Astrocyte of the hippocampus (primary cell): Measurements from ENCODE around the gene ADAM8.
A peak's percentile ranks its signal among the peaks of the same experiment; 100 is the strongest.
"Not testable (repeated sequence)": the region's sequence is repeated elsewhere in the genome, so short reads cannot be mapped to it uniquely, and the experiment has no call there.

ENCODE experiments used
- DNase-seq: peaks from one replicate; pipeline ENCODE4 v3.0.0; 2011; ENCODE audit warnings: low read depth, low spot score

Gene ADAM8

DNA sequence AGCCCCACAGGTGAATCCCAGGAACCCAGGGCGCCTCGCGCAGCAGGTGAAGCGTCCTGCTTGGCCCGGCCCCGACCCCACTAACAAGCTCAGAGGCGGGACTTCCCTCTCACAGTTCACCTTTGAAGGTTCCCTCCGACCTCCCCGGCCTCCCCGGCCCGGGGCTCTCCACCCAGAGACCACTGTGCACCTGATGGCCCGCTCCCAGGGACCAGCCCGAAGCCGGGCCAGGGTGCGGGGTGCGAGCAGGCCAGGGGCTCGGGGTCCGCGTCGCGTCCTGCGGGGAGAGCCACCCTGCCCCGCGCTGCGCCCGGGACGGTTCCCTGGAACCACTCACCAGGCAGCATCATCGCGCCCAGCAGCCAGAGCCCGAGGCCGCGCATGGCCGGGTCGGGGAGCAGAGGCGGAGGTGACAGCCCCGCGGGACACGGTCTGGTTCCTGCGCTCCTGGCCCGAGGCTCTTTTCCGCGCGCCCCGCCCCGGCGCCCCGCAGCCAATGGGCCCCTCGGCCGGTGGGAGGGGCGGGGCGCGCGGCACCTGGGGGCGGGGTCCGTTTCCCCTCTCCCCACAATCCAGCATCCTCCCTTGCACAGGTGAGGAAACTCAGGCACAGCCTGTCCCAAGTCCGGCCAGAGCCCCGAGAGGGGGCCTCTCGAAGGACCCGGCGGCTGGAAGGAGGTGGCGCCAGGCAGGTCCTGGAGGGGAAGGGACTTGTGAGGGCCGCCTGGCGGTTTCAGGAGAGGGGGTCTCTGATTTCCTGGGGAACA is at the start of gene ADAM8:
ADAM8 (minus strand) TSS at position 434 of the 767 bp plus-strand sequence; CDS start at position 383, 51 bp downstream.
- DNase-seq, result peak; percentile 41

DNA sequence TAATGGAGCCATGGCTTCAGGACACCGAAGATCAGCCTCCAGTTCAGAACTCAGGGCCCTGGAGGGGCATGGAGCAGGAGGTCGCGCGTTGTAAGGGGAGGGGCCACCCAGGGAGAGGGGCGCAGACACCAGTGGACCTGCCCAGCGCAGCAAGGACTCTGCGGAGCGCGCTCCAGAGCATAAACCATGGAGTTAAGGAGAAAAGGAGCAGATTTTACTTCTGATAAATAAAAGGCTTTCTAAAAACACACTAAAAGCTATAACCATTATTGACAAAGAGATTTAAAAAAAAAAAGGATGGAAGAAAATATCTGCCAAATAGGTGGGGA is 49.5 kb upstream of the ADAM8 start:
- DNase-seq, result no peak

DNA sequence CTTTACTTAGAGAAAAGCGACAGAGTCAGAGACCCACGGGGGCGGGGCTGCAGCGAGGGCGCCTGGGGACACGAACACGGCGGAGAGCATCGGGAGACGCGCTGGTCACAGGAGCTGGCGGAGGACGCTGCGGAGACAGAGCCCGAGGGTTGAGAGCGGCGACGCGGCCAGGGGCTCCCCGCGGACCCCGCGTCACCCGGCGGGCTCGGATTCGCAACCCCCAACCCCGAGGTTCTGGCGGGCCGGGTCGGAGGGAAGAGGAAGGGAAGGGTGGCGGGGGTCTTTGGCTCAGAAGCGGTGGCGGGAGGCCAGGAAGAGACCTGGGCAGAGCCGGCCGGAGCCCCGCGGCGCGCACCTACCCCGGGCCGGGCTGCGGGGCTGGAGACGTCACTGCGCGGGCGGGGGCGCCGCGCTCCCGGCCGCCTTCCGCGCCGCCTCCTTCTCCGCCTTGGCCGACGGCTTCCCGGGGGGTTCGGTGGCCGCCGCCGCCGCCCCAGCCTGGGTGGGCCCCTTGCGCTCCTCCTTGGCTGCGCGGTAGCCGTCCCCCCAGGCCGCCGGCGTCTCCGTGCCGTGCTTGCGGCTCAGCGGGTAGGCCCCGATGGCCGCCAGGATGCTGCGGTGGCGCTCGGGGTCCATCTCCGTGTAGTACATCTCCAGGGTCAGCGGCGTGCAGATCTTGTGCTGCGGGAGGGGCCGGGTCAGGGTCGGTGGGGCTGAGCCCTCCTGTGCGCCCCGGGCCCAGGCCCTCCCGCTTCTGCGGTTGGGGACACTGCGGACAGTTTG is 49.0 kb upstream of the ADAM8 start:
- DNase-seq, result peak; percentile 46

DNA sequence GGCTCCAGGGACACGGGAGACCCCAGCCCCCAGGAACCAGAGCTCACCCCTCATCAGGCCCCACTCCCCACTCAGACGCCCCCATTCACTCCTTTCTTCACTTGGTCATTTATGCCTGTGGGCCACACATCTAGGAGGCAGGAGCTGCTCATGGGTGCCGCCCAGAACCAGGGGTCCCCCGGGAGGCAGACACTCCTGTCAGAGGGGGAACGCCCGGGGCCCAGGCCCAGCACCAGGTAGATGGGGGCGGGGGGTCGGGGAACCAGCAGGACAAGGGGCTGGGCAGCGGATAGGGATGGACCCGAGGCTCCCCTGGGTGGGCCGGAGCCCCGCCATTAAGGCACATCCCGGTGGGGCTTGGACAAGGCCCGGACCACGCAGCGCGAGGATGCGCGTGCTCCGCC is 48.2 kb upstream of the ADAM8 start:
- DNase-seq, result no peak

DNA sequence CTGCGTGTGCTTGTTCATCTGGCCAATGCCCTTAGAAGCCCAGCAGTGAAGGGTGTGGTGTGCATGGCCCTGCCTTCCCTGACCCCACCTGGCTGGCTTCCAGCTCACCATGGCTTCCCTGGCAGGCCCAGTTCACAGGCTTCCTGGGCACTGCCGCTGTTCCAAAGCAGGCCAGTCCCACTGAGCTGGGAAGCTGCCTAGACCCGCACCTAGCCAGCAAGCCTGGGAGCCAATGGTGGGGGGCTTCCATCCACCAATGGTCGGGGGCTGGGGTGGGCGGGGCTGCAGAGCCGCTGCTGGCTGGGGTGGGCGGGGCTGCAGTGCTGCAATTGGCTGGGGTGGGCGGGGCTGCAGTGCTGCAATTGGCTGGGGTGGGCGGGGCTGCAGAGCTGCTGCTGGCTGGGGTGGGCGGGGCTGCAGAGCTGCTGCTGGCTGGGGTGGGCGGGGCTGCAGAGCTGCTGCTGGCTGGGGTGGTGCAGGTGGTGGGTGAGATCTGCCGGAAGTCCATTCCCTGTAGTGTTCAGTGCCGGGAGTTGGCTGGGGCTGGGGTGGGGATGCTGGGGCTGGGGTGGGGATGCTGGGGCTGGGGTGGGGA is 47.6 kb upstream of the ADAM8 start:
- peak; percentile 76 for DNase-seq

DNA sequence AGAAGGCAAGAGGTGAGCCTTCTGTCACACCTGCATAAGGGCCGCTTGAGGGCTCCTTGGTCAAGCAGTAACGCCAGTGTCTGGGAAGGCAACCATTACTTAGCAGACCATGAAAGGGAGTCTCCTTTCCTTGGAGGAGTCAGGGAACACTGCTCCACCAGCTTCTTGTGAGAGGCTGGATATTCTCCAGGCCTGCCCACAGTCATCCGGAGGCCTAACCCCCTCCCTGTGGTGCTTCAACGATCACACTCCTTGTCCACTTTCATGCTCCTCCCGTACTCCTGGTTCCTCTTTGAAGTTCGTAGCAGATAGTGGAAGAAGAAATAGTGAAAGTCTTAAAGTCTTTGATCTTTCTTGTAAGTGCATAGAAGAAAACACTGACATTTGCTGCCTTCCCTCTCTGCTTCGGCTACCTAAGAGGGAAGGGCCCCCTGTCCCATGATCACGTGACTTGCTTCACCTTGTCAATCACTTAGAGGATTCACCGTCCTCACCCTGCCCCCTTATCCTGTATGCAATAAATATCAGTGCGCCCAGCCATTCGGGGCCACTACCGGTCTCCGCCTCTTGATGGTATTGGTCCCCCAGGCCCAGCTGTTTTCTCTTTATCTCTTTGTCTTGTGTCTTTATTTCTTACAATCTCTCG is 45.5 kb upstream of the ADAM8 start:
- not testable (repeated sequence) for DNase-seq

DNA sequence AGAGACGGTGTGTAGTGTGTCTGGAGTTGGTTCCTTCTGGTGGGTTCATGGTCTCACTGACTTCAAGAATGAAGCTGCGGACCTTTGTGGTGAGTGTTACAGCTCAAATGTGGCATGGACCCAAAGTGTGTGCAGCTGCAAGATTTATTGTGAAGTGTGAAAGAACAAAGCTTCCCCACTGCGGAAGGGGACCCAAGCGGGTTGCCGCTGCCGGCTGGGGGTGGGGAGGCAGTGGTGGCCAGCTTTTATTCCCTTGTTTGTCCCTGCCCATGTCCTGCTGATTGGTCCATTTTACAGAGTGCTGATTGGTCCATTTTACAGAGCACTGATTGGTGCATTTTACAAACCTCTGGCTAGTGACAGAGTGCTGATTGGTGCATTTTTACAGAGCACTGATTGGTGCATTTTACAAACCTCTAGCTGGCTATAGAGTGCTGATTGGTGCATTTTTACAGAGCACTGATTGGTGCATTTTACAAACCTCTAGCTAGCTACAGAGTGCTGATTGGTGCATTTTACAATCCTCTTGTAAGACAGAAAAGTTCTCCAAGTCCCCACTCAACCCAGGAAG is 44.3 kb upstream of the ADAM8 start:
- DNase-seq, result not testable (repeated sequence)

DNA sequence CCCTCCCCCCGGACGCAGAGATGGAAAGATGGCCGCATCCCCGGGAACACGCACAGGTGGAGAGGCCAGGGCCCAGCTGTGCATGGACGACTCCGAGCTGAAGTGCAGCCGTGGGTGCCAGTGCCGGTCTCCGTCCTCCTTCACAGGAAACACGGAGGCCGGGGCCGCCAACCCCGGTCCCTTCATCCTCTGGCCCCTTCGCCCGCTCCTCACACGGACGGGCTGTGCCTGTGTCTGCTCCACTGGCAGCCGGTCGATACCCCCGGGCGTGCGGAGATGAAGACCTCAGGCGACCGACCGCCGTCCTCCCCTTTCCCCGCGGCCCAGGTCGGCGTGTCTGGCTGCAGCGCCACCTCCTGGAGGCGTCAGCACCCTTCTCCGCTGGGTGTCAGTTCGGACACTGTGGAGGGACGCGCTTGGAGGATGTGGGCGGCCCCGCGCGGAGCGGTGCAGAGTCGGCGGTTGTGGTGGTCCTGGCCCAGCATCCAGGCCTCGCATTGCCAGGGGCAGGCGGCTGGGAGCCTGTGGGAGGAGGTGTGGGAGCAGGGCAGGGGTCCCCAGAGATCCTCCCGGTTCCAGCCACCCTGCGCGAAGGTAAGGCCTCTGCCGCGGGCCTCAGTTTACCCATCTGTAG is 41.9 kb upstream of the ADAM8 start:
- DNase-seq, result peak; percentile 88

DNA sequence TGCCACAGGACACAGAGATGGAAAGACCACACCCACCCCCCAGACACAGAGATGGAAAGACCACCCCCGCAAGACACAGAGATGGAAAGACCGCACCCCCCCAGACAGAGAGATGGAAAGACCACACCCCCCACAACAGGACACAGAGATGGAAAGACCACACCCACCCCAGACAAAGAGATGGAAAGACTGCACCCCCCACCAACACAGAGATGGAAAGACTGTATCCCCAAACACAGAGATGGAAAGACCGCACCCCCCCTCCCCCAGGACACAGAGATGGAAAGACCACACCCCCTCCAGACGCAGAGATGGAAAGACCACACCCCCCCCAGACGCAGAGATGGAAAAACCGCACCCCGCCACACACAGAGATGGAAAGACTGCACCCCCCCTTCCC is 40.1 kb upstream of the ADAM8 start:
- DNase-seq, result no peak

DNA sequence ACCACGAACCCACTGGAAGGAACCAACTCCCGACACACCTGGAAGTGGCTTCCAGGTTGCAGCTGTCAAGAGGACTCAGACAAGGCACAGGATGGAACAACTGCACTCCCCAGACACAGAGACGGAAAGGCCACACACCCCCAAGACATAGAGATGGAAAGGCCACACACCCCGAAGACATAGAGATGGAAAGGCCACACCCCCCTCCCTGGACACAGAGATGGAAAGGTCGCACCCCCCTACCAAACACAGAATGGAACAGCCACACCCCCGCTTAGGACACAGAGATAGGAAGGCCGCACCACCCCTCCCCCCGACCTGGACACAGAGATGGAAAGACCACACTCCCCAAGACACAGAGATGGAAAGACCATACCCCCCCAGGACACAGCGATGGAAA is 39.6 kb upstream of the ADAM8 start:
- DNase-seq, result no peak

DNA sequence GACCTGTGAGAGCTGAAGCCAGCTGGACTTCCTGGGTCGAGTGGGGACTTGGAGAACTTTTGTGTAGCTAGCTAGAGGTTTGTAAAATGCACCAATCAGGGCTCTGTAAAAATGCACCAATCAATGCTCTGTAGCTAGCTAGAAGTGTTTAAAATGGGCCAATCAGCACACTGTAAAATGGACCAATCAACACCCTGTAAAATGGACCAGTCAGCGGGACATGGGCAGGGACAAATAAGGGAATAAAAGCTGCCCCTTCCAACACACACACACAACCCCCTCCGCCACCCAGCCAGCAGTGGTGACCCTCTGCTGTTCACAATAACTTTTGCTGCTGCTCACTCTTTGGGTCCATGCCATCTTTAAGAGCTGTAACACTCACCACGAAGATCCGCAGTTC is 39.2 kb upstream of the ADAM8 start:
- no peak for DNase-seq

DNA sequence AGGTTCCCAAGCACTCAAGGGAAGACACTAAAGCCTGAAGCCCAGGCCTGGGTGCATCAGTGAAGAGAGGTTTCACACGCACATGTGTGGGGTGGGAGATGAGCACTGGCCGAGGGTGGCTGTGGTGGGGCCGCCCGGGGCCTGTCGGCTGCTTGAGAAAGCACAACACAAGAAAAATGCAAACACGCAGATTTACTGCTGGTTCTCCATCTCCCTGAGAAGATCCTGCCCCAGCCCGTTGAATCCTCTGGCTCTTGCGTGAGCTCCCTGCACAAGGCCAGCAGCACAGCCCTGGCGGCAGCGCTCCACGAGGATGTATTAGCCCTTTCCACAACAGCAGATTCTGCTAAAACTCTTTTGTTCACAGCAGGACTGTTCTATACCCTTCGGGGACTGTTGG is 38.2 kb upstream of the ADAM8 start:
- DNase-seq, result no peak

DNA sequence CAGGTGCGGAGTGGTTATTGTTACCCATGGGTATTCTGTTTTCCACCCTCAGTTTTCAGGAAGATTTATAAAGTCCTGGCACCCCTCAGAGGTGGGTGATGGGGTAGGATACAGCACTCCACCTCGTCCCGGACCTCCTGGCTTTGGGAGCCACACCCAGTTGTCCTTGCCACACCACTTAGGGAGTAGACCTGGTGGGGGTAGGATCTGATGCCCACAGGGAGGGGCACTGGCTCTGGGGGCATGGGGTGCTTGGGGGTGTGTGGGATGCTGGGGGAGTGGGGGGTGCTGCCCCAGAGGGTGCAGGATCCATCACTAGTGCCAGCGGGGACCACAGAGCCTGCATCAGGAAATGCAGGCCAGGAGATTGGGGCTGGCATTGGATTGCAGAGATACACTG is 36.5 kb upstream of the ADAM8 start:
- DNase-seq, result no peak

DNA sequence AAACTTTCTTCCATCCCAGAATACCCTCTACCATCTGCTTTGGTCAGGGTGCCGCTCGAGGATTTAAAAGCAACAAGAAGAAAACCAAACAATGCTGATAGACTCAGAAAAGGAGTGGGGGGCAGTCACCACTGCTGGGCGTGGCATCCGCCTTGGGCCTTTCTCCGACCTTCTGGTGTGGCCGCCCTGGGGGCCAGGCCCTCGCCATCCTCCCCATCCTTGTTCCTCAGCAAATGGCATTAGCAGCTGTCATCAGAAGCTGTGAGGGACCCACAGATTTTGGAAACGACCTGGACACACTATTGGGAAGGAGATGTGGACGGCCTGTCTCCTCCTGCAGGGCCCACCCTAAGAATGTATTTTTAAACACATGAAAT is 36.1 kb upstream of the ADAM8 start:
- DNase-seq, result no peak

DNA sequence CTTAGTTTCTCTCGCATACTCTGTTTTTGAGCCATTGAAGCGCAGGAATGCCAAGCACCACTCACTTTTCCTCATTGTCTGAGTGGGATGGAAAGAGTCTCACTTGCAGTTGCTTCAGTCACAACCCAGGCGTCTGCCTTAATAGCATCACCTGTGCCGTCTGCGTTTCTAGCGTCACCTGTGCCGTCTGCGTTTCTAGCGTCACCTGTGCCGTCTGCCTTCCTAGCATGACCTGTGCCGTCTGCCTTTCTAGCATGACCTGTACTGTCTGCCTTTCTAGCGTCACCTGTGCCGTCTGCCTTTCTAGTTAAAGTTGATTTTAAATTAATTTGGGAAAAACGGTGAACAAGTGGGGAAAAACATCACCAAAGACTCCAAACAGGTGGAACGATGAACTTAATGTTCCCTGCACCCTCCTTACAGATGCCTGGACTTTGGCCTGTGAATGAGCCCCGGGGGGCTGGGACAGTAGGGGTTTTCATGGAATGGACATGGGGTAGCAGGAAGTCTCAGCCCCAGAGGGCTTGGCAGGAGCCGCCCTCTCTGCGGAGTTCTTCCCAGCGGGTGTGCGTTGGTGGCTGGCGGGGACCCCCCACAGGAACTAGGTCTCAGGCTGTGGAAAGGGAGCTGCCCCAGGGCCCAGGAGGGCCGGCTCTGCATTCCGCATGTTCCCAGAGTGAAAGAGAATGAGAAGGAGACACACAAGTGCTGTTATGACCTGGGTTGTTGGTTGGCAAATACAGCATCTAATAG is 35.5 kb upstream of the ADAM8 start:
- no peak for DNase-seq

DNA sequence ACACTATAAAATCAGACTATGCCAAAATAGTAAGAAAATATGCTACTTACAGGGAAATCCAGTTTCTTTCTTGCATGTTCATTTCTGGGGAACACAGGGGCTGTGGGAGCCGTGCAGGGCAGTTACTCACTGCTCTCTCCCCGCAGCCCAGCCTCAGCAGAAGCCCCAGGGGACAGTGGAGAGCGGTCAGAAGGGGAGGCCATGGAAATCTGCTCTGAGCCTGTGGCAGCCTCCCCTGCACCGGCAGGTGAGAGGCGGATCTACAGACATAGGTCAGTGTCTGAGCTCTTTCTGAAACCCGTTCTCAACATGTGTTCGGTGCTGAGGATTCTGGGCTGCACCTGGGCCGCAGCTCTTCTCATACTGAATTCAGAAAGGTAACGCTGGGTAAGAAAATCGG is 34.9 kb upstream of the ADAM8 start:
- no peak for DNase-seq

DNA sequence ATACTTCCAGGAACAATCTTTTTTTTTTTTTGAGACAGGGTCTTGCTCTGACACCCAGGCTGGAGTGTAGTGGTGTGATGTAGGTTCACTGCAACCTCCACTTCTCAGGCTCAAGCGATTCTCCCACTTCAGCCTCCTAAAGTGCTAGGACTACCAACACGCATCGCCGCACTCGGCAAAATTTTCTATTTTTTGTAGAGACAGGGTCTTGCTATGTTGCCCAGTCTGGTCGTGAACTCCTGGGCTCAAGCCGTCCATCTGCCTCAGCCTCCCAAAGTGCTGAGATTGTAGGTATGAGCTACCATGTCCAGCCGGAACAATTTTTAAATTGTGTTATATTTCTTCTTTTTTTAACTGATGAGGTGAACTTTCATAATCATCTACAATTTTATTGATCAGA is 34.1 kb upstream of the ADAM8 start:
- no peak for DNase-seq

DNA sequence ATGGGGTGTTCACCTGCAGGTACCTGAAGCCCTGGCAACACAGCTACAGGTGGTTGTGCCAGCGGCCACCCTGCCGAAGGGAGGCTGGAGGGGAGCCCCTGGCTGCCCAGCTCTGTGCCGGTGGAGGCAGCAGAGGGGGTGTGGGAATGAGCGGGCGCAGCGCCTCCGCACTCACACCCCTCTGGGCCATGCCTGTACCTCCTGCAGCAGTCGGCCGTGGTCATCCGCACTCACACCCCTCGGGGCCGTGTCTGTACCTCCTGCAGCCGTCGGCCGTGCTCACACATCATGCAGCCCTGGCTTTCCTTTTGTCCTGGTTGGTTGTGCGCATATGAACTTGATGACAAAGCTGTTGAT is 33.7 kb upstream of the ADAM8 start:
- no peak for DNase-seq

DNA sequence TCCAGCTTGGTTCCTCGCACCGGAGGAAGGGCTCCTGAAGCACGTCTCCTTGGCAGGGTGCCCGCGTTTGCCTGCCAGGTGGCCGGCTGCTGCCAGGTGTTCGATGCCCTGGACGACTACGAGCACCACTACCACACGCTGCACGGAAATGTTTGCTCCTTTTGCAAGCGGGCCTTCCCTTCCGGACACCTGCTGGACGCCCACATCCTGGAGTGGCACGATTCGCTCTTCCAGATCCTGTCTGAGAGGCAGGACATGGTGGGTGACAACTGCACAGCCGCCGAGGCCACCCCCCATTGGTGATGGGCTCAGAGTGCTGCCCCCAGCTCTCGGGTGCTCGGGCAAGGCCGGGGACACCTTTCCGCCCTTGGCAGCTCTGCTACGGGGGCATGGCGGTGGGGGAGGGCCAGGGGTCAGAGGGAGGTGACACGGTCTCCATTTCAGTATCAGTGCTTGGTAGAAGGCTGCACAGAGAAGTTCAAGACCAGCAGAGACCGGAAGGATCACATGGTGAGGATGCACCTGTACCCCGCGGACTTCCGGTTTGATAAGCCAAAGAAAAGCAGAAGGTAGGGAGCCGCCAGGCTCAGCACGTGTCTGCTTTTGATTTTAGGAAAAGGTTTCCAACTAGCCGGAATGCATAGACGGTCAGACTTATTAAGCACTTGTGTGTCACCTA is 33.2 kb upstream of the ADAM8 start:
- no peak for DNase-seq

DNA sequence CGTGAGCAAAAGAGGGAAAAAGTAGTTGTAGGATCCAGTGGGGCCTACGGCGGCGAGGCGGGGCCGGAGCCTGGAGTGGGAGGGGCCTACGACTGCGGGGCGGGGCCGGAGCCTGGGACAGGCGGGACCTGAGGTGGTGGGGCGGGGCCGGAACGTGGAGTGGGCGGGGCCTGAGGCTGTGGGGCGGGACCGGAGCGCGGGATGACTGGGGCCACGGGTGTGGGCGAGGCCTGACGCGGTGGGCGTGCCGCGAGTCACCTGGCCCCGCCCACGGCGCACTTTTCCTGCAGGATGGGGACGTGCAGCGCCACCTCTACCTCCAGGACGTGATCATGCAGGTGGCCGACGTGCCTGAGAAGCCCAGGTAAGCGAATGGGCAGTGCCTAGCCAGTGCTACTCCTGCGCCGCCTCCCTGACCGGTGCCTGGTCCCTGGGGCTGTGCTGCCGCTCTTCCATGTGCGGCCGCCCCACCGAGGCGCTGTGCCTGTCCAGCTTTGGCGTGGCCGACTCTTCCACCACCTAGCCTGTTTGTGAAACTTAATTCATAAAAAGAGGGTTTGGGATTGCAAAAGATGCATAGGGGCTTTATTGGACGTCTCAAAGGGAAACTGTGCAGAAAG is 32.5 kb upstream of the ADAM8 start:
- DNase-seq, result peak; percentile 97
